BLaER1 treated with 17β-estradiol and CSF1 and Interleukin-3, amounts not matched to agents 10 nM and 100 nM (cell line): ENCODE results near the gene NARF.

Source experiments
- H3K27ac ChIP-seq, 11 experiments: shearing (Covaris generic); formaldehyde crosslinking; 2 replicates each; pipeline ENCODE4 v1.8.1; 2022
- H3K27me3 ChIP-seq, 11 experiments: shearing (Covaris generic); formaldehyde crosslinking; 2 replicates each; pipeline ENCODE4 v1.8.1; 2022
- H3K36me3 ChIP-seq, 11 experiments: shearing (Covaris generic); formaldehyde crosslinking; 2 replicates each; pipeline ENCODE4 v1.8.1; 2022
- H3K4me1 ChIP-seq, 10 experiments: shearing (Covaris generic); formaldehyde crosslinking; 2 replicates each; pipeline ENCODE4 v1.8.1; 2022
- H3K4me2 ChIP-seq, 11 experiments: shearing (Covaris generic); formaldehyde crosslinking; 2 replicates each; pipeline ENCODE4 v1.8.1; 2022
- H3K4me3 ChIP-seq, 10 experiments: shearing (Covaris generic); formaldehyde crosslinking; 2 replicates each; pipeline ENCODE4 v1.8.1; 2022
- H3K9ac ChIP-seq, 11 experiments: shearing (Covaris generic); formaldehyde crosslinking; 2 replicates each; pipeline ENCODE4 v1.8.1; 2022
- H3K9me3 ChIP-seq, 11 experiments: shearing (Covaris generic); formaldehyde crosslinking; replicated peaks in 1 of 11; 2 replicates each; pipeline ENCODE4 v1.8.1; 2022
- H4K20me1 ChIP-seq, 11 experiments: shearing (Covaris generic); formaldehyde crosslinking; 2 replicates each; pipeline ENCODE4 v1.8.1; 2022
- Cebpa-rat ChIP-seq, 11 experiments: shearing (Covaris generic); IDR thresholded peaks; 2 replicates each; pipeline ENCODE4 v1.8.1; 2022

NARF gene

DNA sequence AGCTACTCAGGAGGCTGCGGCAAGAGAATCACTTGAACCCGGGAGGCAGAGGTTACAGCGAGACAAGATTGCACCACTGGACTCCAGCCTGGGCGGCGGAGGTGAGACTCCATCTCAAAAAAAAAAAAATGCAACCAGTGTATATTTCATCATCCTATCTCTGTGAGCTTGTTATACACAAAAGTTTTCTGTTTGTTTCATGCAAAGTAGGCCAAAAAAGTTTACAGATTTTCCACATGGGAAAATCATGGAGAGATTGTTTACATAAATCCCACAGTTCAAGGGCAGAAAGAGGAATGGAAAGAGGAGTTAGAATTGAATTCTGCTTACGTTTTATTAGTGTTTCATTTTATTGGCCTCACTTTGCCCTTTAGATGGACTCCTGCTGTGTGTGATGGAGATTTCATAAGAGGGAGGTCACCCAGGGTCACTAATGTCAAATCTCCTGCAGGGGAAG, 24.7 kb downstream of the NARF start:
- no peak overlapping the region for H3K4me3 ChIP-seq
- peaks cover 5 to 49% (median 12%) of the 10 kb centered on the region in 11 experiments; a peak in 16 of 22 replicates for H4K20me1 ChIP-seq
- H3K27ac ChIP-seq = no peak overlapping the region
- peaks cover 99 to 100% (median 99%) of the 10 kb centered on the region in 11 experiments for H3K36me3 ChIP-seq
- H3K27me3 ChIP-seq = no peaks in the 10 kb centered on the region
- no peak overlapping the region for H3K4me2 ChIP-seq
- 0 out of 22 replicates have a peak overlapping the region, but pooled peaks of 1 of the 11 experiments have one; percentile 7 for H3K9ac ChIP-seq
- no peaks in the 10 kb centered on the region for H3K9me3 ChIP-seq
- peaks cover 0 to 11% (median 7%) of the 10 kb centered on the region in 10 experiments; a peak in 11 of 20 replicates for H3K4me1 ChIP-seq
- no peak for TF ChIP-seq Cebpa-rat (IDR thresholded peaks at IDR 0.05)

DNA sequence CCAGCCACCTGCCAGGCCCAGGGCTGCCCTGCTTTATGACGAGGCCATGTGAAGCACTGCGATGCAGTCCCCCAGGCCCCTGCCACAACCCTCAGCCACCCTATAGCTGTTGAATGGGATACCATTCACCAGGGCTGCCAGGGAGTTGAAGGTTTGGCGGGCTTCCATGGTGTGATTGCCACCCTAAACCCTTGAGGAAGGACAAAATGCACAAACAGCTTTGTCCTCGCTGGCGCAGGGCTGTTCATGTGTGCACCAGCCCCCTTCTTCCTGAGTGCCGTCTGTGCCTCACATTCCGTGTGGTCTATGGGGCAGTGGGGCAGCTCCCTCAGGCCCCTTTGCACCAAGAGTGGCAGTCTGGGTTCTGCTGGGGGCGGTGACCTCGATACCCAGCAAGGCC, 25.3 kb downstream of the NARF start:
- Histone ChIP-seq H3K4me1 (peaks cover 0 to 7% (median 5%) of the 10 kb centered on the region in 10 experiments; a peak in 12 of 20 replicates), H4K20me1 (peaks cover 0 to 47% (median 6%) of the 10 kb centered on the region in 11 experiments; a peak in 14 of 22 replicates), H3K36me3 (peaks cover 98 to 100% (median 99%) of the 10 kb centered on the region in 11 experiments), H3K4me2 (no peak overlapping the region), H3K4me3 (no peak overlapping the region), H3K9me3 (no peaks in the 10 kb centered on the region), H3K27me3 (no peaks in the 10 kb centered on the region), H3K9ac (0 out of 22 replicates have a peak overlapping the region, but pooled peaks of 1 of the 11 experiments have one; percentile 7), H3K27ac (no peak overlapping the region)
- no peak for TF ChIP-seq Cebpa-rat (IDR thresholded peaks at IDR 0.05)

DNA sequence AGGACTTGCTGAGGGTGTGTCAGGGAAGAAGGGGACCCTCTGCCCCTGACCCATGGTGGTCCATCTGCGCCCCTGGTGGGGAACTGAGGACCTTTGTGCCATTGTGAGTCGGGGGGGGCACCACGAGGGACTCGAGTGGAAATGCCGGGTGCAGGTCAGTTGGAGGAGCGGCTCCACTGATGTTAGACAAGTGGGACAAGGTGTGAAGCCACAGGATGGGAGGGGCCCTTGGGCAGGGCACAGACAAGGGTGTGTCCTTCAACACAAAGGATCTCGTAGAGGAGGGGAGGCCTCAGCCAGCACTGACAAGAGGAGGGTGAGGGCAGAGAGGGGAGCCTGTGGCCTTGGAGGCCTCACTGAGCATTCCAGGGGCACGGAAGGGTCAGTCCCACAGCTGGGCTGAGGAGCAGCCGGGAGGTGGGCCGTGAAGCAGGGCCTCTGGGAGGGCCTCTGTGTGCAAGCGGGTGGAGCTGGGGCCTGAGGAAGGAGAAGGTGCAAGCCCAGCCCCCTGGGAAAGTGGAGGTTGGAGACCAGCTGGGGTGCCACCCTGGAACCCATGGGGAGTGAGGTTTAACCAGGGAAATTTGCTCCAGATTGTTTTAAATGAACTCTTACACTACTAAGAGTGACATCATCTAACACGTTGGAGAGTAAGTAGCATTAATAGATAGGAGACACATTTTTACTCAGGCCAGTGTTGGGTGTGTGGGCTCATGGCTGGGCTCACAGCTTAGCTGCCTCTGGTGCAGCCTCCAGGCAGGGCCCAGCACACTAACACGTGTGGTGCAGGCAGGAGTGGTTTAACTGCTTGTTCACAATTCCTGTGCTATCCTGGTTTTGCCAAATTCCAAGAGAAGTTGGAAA, 27.9 kb downstream of the NARF start:
- no peak overlapping the region for H3K4me3 ChIP-seq
- TF ChIP-seq Cebpa-rat (IDR thresholded peaks at IDR 0.05) = no peak
- H3K9ac ChIP-seq = peak overlapping the region in 4 of 11 experiments; percentile 7 to 44 (median 24); a peak in 3 of 22 replicates
- no peaks in the 10 kb centered on the region for H3K9me3 ChIP-seq
- H3K27me3 ChIP-seq = no peaks in the 10 kb centered on the region
- H3K36me3 ChIP-seq = peaks cover 79 to 86% (median 82%) of the 10 kb centered on the region in 11 experiments
- peaks cover 0 to 40% (median 0%) of the 10 kb centered on the region in 11 experiments; a peak in 7 of 22 replicates for H4K20me1 ChIP-seq
- H3K4me2 ChIP-seq = no peak overlapping the region
- peak overlapping the region in 1 of 11 experiments; percentile 13; a peak in 1 of 22 replicates for H3K27ac ChIP-seq
- H3K4me1 ChIP-seq = peaks cover 0 to 33% (median 26%) of the 10 kb centered on the region in 10 experiments; a peak in 16 of 20 replicates

DNA sequence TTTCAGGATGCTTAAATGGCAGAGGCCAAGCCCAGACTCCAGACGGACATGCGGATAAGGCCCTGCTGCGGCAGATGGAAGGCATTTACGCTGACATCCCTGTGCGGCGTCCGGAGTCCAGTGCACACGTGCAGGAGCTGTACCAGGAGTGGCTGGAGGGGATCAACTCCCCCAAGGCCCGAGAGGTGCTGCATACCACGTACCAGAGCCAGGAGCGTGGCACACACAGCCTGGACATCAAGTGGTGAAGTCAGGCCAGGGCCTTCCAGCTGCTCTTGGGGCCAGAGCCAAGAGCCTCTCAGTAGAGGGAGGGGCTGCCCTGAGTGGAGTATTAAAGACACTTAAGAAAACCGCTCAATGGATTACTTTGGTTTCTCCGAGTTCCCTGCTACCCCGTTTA, 29.4 kb downstream of the NARF start:
- no peak overlapping the region for H3K27ac ChIP-seq
- H3K36me3 ChIP-seq = peaks cover 65 to 72% (median 68%) of the 10 kb centered on the region in 11 experiments

DNA sequence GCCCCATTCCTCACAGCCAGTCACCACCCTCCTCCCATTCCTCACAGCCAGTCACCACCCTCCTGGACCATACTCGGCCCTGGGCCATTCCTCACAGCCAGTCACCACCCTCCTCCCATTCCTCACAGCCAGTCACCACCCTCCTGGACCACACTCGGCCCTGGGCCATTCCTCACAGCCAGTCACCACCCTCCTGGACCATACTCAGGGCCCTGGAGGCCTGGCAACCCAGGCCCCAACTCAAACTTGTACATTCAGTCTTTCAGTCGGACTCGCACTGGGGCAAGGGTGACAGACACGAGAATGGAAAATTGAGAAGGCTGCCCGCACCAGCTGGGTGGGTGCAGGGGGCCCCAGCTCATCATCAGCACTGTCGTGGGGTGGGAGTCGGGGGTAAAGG, 30.6 kb downstream of the NARF start:
- peaks cover 53 to 60% (median 56%) of the 10 kb centered on the region in 11 experiments for H3K36me3 ChIP-seq
- no peak for TF ChIP-seq Cebpa-rat (IDR thresholded peaks at IDR 0.05)
- no peaks in the 10 kb centered on the region for H3K9me3 ChIP-seq
- H3K4me3 ChIP-seq = no peak overlapping the region
- peak overlapping the region in 5 of 11 experiments; percentile 2 to 56 (median 18); a peak in 4 of 22 replicates for H3K9ac ChIP-seq
- peaks cover 0 to 36% (median 0%) of the 10 kb centered on the region in 11 experiments; a peak in 7 of 22 replicates for H4K20me1 ChIP-seq
- no peaks in the 10 kb centered on the region for H3K27me3 ChIP-seq
- peaks cover 0 to 56% (median 37%) of the 10 kb centered on the region in 10 experiments; a peak in 17 of 20 replicates for H3K4me1 ChIP-seq
- H3K4me2 ChIP-seq = peak overlapping the region in 7 of 11 experiments; percentile 51 to 86 (median 78); a peak in 10 of 22 replicates
- peak overlapping the region in 5 of 11 experiments; percentile 14 to 56 (median 30); a peak in 9 of 22 replicates for H3K27ac ChIP-seq

More for the DNA sequence above, 29.4 kb downstream of the NARF start:
- H3K4me1 ChIP-seq = peaks cover 0 to 44% (median 31%) of the 10 kb centered on the region in 10 experiments; a peak in 16 of 20 replicates
- H3K27me3 ChIP-seq = no peaks in the 10 kb centered on the region
- peaks cover 0 to 40% (median 0%) of the 10 kb centered on the region in 11 experiments; a peak in 6 of 22 replicates for H4K20me1 ChIP-seq
- no peaks in the 10 kb centered on the region for H3K9me3 ChIP-seq
- TF ChIP-seq Cebpa-rat (IDR thresholded peaks at IDR 0.05) = no peak
- H3K4me2 ChIP-seq = no peak overlapping the region
- no peak overlapping the region for H3K9ac ChIP-seq
- H3K4me3 ChIP-seq = no peak overlapping the region

DNA sequence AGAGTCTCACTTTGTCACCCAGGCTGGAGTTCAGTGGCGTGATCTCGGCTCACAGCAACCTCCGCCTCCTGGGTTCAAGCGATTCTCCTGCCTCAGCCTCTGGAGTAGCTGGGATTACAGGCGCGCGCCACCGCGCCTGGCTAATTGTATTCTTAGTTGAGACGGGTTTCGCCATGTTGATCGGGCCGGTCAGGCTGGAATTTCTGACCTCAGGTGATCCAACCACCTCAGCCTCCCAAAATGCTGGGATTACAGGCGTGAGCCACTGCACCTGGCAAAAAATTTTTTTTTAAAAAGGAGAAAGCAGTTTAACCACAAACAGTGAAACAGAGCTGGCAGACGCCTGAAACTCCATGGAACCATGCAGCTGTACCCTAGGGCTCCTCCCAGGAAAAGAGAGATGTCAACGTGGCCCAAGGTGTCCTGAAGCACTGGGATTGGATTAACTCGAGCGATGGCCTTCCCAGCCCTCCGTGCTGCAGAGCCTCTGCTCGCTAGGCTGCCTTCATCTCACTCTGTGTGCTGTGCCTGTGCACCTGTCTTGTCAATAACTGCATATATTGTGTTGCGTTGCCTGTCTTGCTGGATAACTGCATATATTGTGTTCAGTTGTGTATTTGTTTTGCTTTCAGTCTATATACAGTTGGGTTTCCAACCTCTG, 31.4 kb downstream of the NARF start:
- Histone ChIP-seq H3K27me3 (no peaks in the 10 kb centered on the region), H3K36me3 (peaks cover 44 to 51% (median 47%) of the 10 kb centered on the region in 11 experiments), H4K20me1 (peaks cover 0 to 34% (median 0%) of the 10 kb centered on the region in 11 experiments; a peak in 7 of 22 replicates), H3K4me1 (peaks cover 0 to 62% (median 42%) of the 10 kb centered on the region in 10 experiments; a peak in 17 of 20 replicates), H3K27ac (peak overlapping the region in 6 of 11 experiments; percentile 1 to 56 (median 32); a peak in 13 of 22 replicates), H3K9me3 (no peaks in the 10 kb centered on the region), H3K4me3 (no peak overlapping the region), H3K4me2 (peak overlapping the region in 9 of 11 experiments; percentile 39 to 86 (median 75); a peak in 18 of 22 replicates), H3K9ac (peak overlapping the region in 8 of 11 experiments; percentile 2 to 65 (median 42); a peak in 8 of 22 replicates)
- no peak for TF ChIP-seq Cebpa-rat (IDR thresholded peaks at IDR 0.05)

DNA sequence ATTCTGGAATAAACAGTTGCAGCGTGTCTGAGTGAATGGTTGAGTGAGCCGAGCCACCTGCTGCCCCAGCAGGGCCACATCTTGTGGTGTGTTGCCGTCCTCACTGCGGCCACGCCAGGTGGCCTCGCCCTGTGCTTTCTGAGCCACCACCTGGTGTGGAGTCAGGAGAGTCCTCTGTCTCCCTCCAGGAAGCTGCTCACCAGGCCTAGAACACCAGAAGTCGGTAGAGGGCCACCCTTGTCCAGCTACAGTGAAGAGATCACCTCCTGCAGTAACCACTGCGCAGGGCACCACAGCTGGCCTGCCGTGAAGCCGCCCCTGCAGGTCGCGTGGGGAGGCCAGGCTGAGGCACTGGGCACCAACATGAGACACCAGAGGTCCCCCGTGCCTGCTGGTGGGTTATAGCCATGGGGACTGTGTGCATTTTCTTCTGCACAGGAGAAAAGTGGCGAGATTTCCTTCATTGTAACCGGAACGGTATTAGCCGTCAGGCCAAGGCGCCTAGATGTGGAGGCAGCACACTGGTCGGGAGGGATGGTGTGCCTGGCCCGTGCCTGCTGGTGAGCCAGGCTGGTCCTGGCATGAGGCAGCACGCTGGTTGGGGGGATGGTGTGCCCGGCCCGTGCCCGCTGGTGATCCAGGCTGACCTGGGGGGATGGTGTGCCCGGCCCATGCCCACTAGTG, 32.1 kb downstream of the NARF start:
- Histone ChIP-seq H3K9ac (peak overlapping the region in 8 of 11 experiments; percentile 2 to 65 (median 42); a peak in 9 of 22 replicates), H3K36me3 (peaks cover 38 to 44% (median 40%) of the 10 kb centered on the region in 11 experiments), H3K9me3 (no peaks in the 10 kb centered on the region), H3K4me1 (peaks cover 4 to 64% (median 47%) of the 10 kb centered on the region in 10 experiments; a peak in 18 of 20 replicates), H3K4me3 (no peak overlapping the region), H3K27me3 (no peaks in the 10 kb centered on the region), H4K20me1 (peaks cover 0 to 33% (median 0%) of the 10 kb centered on the region in 11 experiments; a peak in 7 of 22 replicates), H3K4me2 (peak overlapping the region in 9 of 11 experiments; percentile 39 to 86 (median 75); a peak in 17 of 22 replicates), H3K27ac (peak overlapping the region in 6 of 11 experiments; percentile 1 to 56 (median 32); a peak in 9 of 22 replicates)
- no peak for TF ChIP-seq Cebpa-rat (IDR thresholded peaks at IDR 0.05)

DNA sequence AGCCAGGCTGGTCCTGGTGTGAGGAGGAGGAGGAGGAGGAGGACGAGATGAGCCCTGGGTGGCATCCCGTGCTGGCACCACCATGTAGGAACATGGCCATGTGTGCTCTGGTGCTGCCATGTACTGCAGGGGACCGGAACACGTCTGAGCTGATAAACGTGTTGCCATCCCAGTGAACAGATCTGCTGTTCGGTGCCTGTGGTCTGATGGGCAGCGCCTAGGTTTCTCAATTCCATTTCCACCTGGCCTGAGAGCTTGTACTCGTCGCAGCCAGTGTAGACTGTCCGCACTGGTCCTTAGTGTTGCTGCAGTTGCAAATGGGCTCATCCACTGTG, 32.6 kb downstream of the NARF start:
- Histone ChIP-seq H3K9ac (peak overlapping the region in 4 of 11 experiments; percentile 27 to 65 (median 48); a peak in 4 of 22 replicates), H3K4me3 (no peak overlapping the region), H3K27me3 (no peaks in the 10 kb centered on the region), H3K36me3 (peaks cover 32 to 39% (median 35%) of the 10 kb centered on the region in 11 experiments), H3K4me1 (peaks cover 9 to 68% (median 51%) of the 10 kb centered on the region in 10 experiments), H3K4me2 (peak overlapping the region in 8 of 11 experiments; percentile 44 to 86 (median 76); a peak in 13 of 22 replicates), H3K27ac (peak overlapping the region in 4 of 11 experiments; percentile 1 to 56 (median 32); a peak in 5 of 22 replicates), H3K9me3 (no peaks in the 10 kb centered on the region), H4K20me1 (peaks cover 0 to 28% (median 0%) of the 10 kb centered on the region in 11 experiments; a peak in 7 of 22 replicates)
- no peak for TF ChIP-seq Cebpa-rat (IDR thresholded peaks at IDR 0.05)
